Superior temporal gyrus (tissue), 1 donor: ENCODE data around the gene GOLGA5.

Experiments
- DNase-seq: peaks from one replicate; pipeline ENCODE4 v3.0.0-alpha.2; 2016; ENCODE audit errors: extremely low spot score

GOLGA5 gene

GRCh38 chr14:92880351-92880750 lies 86.2 kb downstream of the GOLGA5 start:
- no peak for DNase-seq

- DNase-seq: peak; percentile 67
These were observed 86.7 kb downstream of the GOLGA5 start for GRCh38 chr14:92880851-92881250.

GRCh38 chr14:92883066-92883465 lies 89.0 kb downstream of the GOLGA5 start:
- no peak for DNase-seq

GRCh38 chr14:92884410-92884809 lies 90.3 kb downstream of the GOLGA5 start:
- DNase-seq: no peak

- DNase-seq: no peak
These were observed 91.4 kb downstream of the GOLGA5 start for GRCh38 chr14:92885279-92886061.

- DNase-seq: no peak
These were observed 92.2 kb downstream of the GOLGA5 start for GRCh38 chr14:92886337-92886736.

- DNase-seq: no peak
These were observed 93.1 kb downstream of the GOLGA5 start for GRCh38 chr14:92887157-92887556.

GRCh38 chr14:92888896-92889295 lies 94.8 kb downstream of the GOLGA5 start:
- no peak for DNase-seq
